Neural cell (in vitro differentiated cells): Measurements from ENCODE around the gene STT3B. TPM values are rescaled to one million over a fixed set of nuclear protein-coding genes. Genes with fewer than 3 reads are reported as not detected.

Source experiments
- H2AFZ ChIP-seq: fragments of 200-600, 300-800 bp; sonication (generic), shearing (Covaris generic); 2 replicates; pipeline ENCODE4 v1.6.0; 2014; ENCODE audit warnings: low read depth, mild to moderate bottlenecking, antibody characterized with exemption, low read length, moderate library complexity
- H3F3A ChIP-seq: fragments of 200-600 bp; shearing (Covaris generic); 2 replicates; pipeline ENCODE4 v1.6.1; 2016; ENCODE audit warnings: mild to moderate bottlenecking, moderate library complexity, mixed read lengths, antibody characterized with exemption, low read length; ENCODE audit not compliant: insufficient read depth, poor library complexity, severe bottlenecking
- H3K27ac ChIP-seq: fragments of 200-600, 300-800 bp; sonication (generic), shearing (Covaris generic); 2 replicates; pipeline ENCODE4 v1.5.1; 2014; ENCODE audit warnings: mild to moderate bottlenecking, low read length, moderate library complexity
- H3K27me3 ChIP-seq: fragments of 300-800, 200-600 bp; sonication (generic), shearing (Covaris generic); 2 replicates; pipeline ENCODE4 v1.6.0; 2014; ENCODE audit warnings: mild to moderate bottlenecking, low read depth, low read length, moderate library complexity; ENCODE audit not compliant: insufficient read depth
- H3K36me3 ChIP-seq: fragments of 300-800, 200-600 bp; sonication (generic), shearing (Covaris generic); 2 replicates; pipeline ENCODE4 v1.5.1; 2014; ENCODE audit warnings: mild to moderate bottlenecking, antibody characterized with exemption, low read length, moderate library complexity; ENCODE audit not compliant: insufficient read depth
- H3K4me2 ChIP-seq: fragments of 300-800, 200-600 bp; sonication (generic), shearing (Covaris generic); 2 replicates; pipeline ENCODE4 v1.6.0; 2014; ENCODE audit warnings: mild to moderate bottlenecking, low read length
- H3K4me3 ChIP-seq: fragments of 300-800, 200-600 bp; sonication (generic), shearing (Covaris generic); 2 replicates; pipeline ENCODE4 v1.5.1; 2014; ENCODE audit warnings: mild to moderate bottlenecking, low read length, moderate library complexity
- H3K79me2 ChIP-seq: fragments of 200-600 bp; shearing (Covaris generic); replicated peaks from 2 replicates; pipeline ENCODE4 v1.6.0; 2014; ENCODE audit warnings: mild to moderate bottlenecking, low read length, moderate library complexity; ENCODE audit not compliant: insufficient read depth
- H3K9ac ChIP-seq: fragments of 300-800, 200-600 bp; sonication (generic), shearing (Covaris generic); 2 replicates; pipeline ENCODE4 v1.6.1; 2016; ENCODE audit warnings: mild to moderate bottlenecking, low read length, mixed read lengths
- H3K9me2 ChIP-seq: fragments of 200-600 bp; shearing (Covaris generic); 2 replicates; pipeline ENCODE4 v1.6.1; 2016; ENCODE audit warnings: mild to moderate bottlenecking, low read length, mixed read lengths; ENCODE audit not compliant: insufficient read depth
- H3K9me3 ChIP-seq: fragments of 200-600, 300-800 bp; sonication (generic), shearing (Covaris generic); 2 replicates; pipeline ENCODE4 v1.6.1; 2016; ENCODE audit warnings: mild to moderate bottlenecking, mixed run types, low read length, moderate library complexity, mixed read lengths
- H4K20me1 ChIP-seq: fragments of 200-600 bp; shearing (Covaris generic); 2 replicates; pipeline ENCODE4 v1.6.1; 2016; ENCODE audit warnings: mild to moderate bottlenecking, mixed run types; ENCODE audit not compliant: insufficient read depth
- EP300 ChIP-seq: fragments of 450-650 bp; conservative IDR thresholded peaks from 2 replicates; pipeline ENCODE4 v1.6.1; 2014; ENCODE audit warnings: antibody characterized with exemption, mild to moderate bottlenecking, moderate library complexity; ENCODE audit not compliant: poor library complexity, severe bottlenecking
- EZH2 ChIP-seq: fragments of 200-600, 300-800 bp; shearing (Covaris generic), sonication (generic); IDR thresholded peaks from 2 replicates; pipeline ENCODE4 v1.6.1; 2014; ENCODE audit warnings: antibody characterized with exemption, low read length, borderline replicate concordance, mild to moderate bottlenecking; ENCODE audit not compliant: insufficient read depth, poor library complexity, severe bottlenecking
- MXI1 ChIP-seq: fragments of 450-650 bp; conservative IDR thresholded peaks from 2 replicates; pipeline ENCODE4 v1.6.1; 2014; ENCODE audit warnings: antibody characterized with exemption, mild to moderate bottlenecking; ENCODE audit not compliant: poor library complexity, severe bottlenecking
- POLR2AphosphoS5 ChIP-seq: IDR thresholded peaks from 2 replicates; pipeline ENCODE4 v1.6.1; 2012
- RAD21 ChIP-seq: fragments of 450-650 bp; conservative IDR thresholded peaks from 2 replicates; pipeline ENCODE4 v1.6.1; 2014; ENCODE audit warnings: antibody characterized with exemption, mild to moderate bottlenecking, moderate library complexity
- REST ChIP-seq: IDR thresholded peaks from 2 replicates; pipeline ENCODE4 v1.6.1; 2012; ENCODE audit warnings: borderline replicate concordance
- SMC3 ChIP-seq: fragments of 450-650 bp; conservative IDR thresholded peaks from 2 replicates; pipeline ENCODE4 v1.6.1; 2014; ENCODE audit warnings: antibody characterized with exemption, mild to moderate bottlenecking, moderate library complexity; ENCODE audit not compliant: poor library complexity
- TAF1 ChIP-seq: IDR thresholded peaks from 2 replicates; pipeline ENCODE4 v1.6.1; 2012; ENCODE audit warnings: low read depth
- polyA plus RNA-seq: library from polyadenylated mRNA; depleted of rRNA; stranded (reverse); fragments of >200 nt; gene quantifications from 2 replicates; pipeline ENCODE4 v1.2.3, GENCODE V29; 2014
- TF ChIP-seq, protein P1 (sequence below): fragments of 450-650 bp; IDR thresholded peaks from 2 replicates; pipeline ENCODE4 v1.5.1; 2014; ENCODE audit warnings: antibody characterized with exemption, mild to moderate bottlenecking, moderate library complexity; ENCODE audit not compliant: poor library complexity, severe bottlenecking

The STT3B gene
- polyA plus RNA-seq, 1 donor from 2014 or later: 100 TPM

DNA sequence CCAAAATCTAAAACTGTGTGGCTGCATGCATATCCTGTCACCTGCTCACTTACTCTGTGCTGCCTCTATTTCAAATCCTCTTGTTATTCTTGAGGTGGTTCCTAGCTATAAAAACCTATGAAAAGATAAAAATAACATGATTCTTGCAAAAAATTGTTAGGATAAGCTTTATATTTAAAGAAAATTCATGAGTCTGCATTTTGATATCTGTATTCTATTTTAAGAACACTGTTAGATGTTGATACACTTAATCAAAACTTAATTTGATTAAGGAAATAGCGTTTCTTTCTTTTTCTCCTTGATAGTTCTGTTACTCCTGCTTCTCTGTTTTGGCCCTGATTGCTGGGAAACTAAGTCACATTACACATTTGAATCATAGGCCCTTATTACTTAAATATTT, 22.5 kb downstream of the STT3B start:
- Histone ChIP-seq H3K9ac (no peak overlapping the region), H3K4me3 (no peak overlapping the region), H3K79me2 (peaks cover 96% of the 10 kb centered on the region), H3K36me3 (no peaks in the 10 kb centered on the region), H2AFZ (no peak overlapping the region), H3F3A (no peaks in the 10 kb centered on the region), H3K4me2 (no peak overlapping the region), H3K27me3 (no peaks in the 10 kb centered on the region), H3K27ac (no peak overlapping the region), H3K9me2 (no peaks in the 10 kb centered on the region), H3K9me3 (no peaks in the 10 kb centered on the region), H4K20me1 (no peaks in the 10 kb centered on the region)
- TF ChIP-seq MXI1: no peak
- no peak for TF ChIP-seq EZH2
- no peak for TF ChIP-seq TAF1
- no peak for TF ChIP-seq POLR2AphosphoS5
- TF ChIP-seq, protein P1, sequence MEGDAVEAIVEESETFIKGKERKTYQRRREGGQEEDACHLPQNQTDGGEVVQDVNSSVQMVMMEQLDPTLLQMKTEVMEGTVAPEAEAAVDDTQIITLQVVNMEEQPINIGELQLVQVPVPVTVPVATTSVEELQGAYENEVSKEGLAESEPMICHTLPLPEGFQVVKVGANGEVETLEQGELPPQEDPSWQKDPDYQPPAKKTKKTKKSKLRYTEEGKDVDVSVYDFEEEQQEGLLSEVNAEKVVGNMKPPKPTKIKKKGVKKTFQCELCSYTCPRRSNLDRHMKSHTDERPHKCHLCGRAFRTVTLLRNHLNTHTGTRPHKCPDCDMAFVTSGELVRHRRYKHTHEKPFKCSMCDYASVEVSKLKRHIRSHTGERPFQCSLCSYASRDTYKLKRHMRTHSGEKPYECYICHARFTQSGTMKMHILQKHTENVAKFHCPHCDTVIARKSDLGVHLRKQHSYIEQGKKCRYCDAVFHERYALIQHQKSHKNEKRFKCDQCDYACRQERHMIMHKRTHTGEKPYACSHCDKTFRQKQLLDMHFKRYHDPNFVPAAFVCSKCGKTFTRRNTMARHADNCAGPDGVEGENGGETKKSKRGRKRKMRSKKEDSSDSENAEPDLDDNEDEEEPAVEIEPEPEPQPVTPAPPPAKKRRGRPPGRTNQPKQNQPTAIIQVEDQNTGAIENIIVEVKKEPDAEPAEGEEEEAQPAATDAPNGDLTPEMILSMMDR: no peak
- TF ChIP-seq REST: no peak
- no peak for TF ChIP-seq RAD21
- no peak for TF ChIP-seq EP300
- TF ChIP-seq SMC3: no peak

DNA sequence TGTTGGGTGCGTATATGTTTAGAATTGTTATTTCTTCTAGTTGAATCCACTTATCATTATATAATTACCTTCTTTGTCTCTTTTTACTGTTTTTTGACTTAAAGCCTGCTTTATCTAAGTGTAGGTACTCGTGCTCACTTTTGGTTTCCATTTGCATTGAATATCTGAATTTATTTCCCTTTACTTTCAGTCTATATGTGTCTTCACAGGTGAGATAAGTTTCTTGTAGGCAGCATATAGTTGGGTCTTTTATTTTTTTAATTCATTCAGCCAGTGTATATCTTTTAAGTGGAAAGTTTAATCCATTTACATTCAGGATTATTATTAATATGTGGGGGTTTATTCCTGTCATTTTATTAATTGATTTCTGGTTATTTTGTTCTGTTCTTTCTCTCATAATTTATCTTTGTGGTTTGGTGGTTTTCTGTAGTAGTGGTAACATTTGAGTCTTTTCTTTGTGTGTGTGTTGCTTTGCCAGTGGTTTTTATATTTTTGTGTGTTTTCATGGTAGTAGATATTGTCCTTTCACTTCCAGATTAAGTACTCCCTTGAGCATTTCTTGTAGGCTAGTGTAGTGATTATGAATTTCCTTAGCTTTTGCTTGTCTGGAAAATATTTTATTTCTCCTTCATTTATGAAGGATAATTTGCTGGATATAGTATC, 27.3 kb downstream of the STT3B start:
- Histone ChIP-seq H4K20me1 (no peaks in the 10 kb centered on the region), H2AFZ (no peak overlapping the region), H3F3A (no peaks in the 10 kb centered on the region)

More for the DNA sequence above, 27.3 kb downstream of the STT3B start:
- Histone ChIP-seq H3K4me3 (no peak overlapping the region), H3K36me3 (no peaks in the 10 kb centered on the region), H3K9ac (no peak overlapping the region), H3K79me2 (peaks cover 88% of the 10 kb centered on the region), H3K9me2 (no peaks in the 10 kb centered on the region), H3K27ac (no peak overlapping the region), H3K27me3 (no peaks in the 10 kb centered on the region), H3K4me2 (no peak overlapping the region), H3K9me3 (no peaks in the 10 kb centered on the region)
- TF ChIP-seq EZH2: no peak
- no peak for TF ChIP-seq POLR2AphosphoS5
- no peak for TF ChIP-seq TAF1
- TF ChIP-seq, protein P1: no peak
- TF ChIP-seq SMC3: no peak
- TF ChIP-seq REST: no peak
- TF ChIP-seq EP300: no peak
- TF ChIP-seq RAD21: no peak
- TF ChIP-seq MXI1: no peak
